Tibial nerve (tissue), 4 donors: ENCODE data around the gene INPP5A. TPM values are rescaled to one million over a fixed set of nuclear protein-coding genes. Genes with fewer than 3 reads are reported as not detected.

Experiments used
- DNase-seq, 2 donors: peaks; one replicate each; pipeline ENCODE4 v3.0.0-alpha.2; 2019; ENCODE audit warnings: low spot score in 2 of 2
- H3K27ac ChIP-seq, 4 donors: fragments of 200-600 bp; sonication (generic) in 3 of 4; one replicate each; pipeline ENCODE4 v1.5.1; 2017 to 2019; ENCODE audit warnings: mild to moderate bottlenecking in 1 of 4
- H3K27me3 ChIP-seq, 2 donors: fragments of 200-600 bp; sonication (generic) in 1 of 2; one replicate each; pipeline versions ENCODE4 v1.5.1 to v1.6.0; 2017 to 2019
- H3K36me3 ChIP-seq, 3 donors: fragments of 200-600 bp; sonication (generic); one replicate each; pipeline ENCODE4 v1.5.1; 2018 to 2019
- H3K4me1 ChIP-seq, 4 donors: fragments of 200-600 bp; sonication (generic) in 3 of 4; one replicate each; pipeline ENCODE4 v1.5.1; 2017 to 2019
- H3K4me3 ChIP-seq, 4 donors: fragments of 200-600 bp; sonication (generic) in 3 of 4; one replicate each; pipeline ENCODE4 v1.5.1; 2017 to 2019; ENCODE audit warnings: mild to moderate bottlenecking in 1 of 4, moderate library complexity in 1 of 4
- H3K9me3 ChIP-seq, 4 donors: fragments of 200-600 bp; sonication (generic) in 3 of 4; one replicate each; pipeline ENCODE4 v1.5.1; 2017 to 2019
- EP300 ChIP-seq, 2 donors: sonication (generic); formaldehyde crosslinking; IDR thresholded peaks; one replicate each; pipeline ENCODE4 v1.6.1; 2017; ENCODE audit warnings: antibody characterized with exemption in 2 of 2, mild to moderate bottlenecking in 1 of 2
- POLR2A ChIP-seq, 2 donors: fragments of 450-650 bp; IDR thresholded peaks; one replicate each; pipeline ENCODE4 v1.6.1; 2017; ENCODE audit warnings: antibody characterized with exemption in 2 of 2, mild to moderate bottlenecking in 2 of 2, moderate library complexity in 2 of 2
- WGBS, 2 donors: methylation state at CpG; one replicate each; pipeline ENCODE4 v1.1.5; 2018; 5-methylcytosine and 5-hydroxymethylcytosine counted together
- total RNA-seq, 4 donors: library from RNA; depleted of rRNA; stranded (reverse); fragments of >200 nt; gene quantifications; one replicate each; pipeline ENCODE4 v1.1.0, GENCODE V29; 2016
- TF ChIP-seq, protein P1 (sequence below), 5 experiments: fragments of 200-600 bp in 3 of 5; fragments of 450-650 bp in 2 of 5; sonication (generic) in 3 of 5; IDR thresholded peaks; one replicate each; pipeline ENCODE4 v1.5.1; 2016 to 2019; ENCODE audit warnings: antibody characterized with exemption in 5 of 5, mild to moderate bottlenecking in 3 of 5, moderate library complexity in 2 of 5

The INPP5A gene
- total RNA-seq, 4 donors from 2014 or later, result 73.8 to 101 (median 86.2) TPM

- H3K27me3 ChIP-seq, result no peaks in the 10 kb centered on the region
- H3K36me3 ChIP-seq, result peaks cover 0 to 6% (median 0%) of the 10 kb centered on the region in 3 donors
- TF ChIP-seq EP300 (IDR thresholded peaks at IDR 0.05) (no peak), POLR2A (IDR thresholded peaks at IDR 0.05) (no peak)
- TF ChIP-seq, protein P1, sequence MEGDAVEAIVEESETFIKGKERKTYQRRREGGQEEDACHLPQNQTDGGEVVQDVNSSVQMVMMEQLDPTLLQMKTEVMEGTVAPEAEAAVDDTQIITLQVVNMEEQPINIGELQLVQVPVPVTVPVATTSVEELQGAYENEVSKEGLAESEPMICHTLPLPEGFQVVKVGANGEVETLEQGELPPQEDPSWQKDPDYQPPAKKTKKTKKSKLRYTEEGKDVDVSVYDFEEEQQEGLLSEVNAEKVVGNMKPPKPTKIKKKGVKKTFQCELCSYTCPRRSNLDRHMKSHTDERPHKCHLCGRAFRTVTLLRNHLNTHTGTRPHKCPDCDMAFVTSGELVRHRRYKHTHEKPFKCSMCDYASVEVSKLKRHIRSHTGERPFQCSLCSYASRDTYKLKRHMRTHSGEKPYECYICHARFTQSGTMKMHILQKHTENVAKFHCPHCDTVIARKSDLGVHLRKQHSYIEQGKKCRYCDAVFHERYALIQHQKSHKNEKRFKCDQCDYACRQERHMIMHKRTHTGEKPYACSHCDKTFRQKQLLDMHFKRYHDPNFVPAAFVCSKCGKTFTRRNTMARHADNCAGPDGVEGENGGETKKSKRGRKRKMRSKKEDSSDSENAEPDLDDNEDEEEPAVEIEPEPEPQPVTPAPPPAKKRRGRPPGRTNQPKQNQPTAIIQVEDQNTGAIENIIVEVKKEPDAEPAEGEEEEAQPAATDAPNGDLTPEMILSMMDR (IDR thresholded peaks at IDR 0.05), result no peak
- DNase-seq, result no peak
- peaks cover 0 to 61% (median 26%) of the 10 kb centered on the region in 4 donors for H3K4me1 ChIP-seq
- 84 to 96% methylated on average over 16 to 17 of the region's 19 CpGs for WGBS, 2 donors
- H3K9me3 ChIP-seq, result no peaks in the 10 kb centered on the region
- no peak overlapping the region for H3K27ac ChIP-seq
- H3K4me3 ChIP-seq, result no peak overlapping the region
These were observed 39.2 kb downstream of the INPP5A start for GRCh38 chr10:132576671-132577349.

DNA sequence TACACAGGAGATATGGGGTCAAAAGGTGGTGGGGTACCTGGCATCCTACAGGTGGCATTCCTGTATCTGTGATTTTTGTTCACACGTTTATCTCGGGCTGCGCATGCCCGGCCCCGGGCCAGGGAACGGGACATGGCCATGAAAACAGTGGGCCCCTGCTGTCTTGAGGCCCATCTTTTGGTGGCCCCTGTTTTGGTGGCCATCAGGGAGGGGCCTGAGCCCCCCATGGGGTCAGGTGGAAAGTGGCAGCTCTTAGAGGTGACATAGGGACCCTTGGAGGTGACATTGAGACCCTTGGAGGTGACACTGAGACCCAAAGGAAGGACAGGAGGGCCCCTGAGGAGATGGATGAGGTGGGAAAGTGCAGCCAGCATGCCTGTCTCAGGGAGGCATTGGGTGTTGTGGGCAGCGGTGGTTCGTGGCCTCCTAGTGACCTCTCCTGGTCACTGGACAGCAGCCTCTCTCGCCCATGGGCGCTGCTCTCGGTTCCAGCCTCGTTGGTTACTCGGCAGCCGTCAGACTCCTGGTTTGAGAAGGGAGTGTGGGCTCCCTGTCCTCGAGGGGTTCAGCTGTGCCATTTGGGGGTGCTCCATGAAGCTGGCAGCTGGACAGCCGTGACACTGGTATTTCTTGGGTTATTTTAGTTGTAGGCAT, 39.9 kb downstream of the INPP5A start:
- no peak overlapping the region for H3K27ac ChIP-seq
- 50 to 78% methylated on average over 15 to 16 of the region's 16 CpGs for WGBS, 2 donors
- no peaks in the 10 kb centered on the region for H3K9me3 ChIP-seq
- H3K27me3 ChIP-seq, result no peaks in the 10 kb centered on the region
- TF ChIP-seq POLR2A (IDR thresholded peaks at IDR 0.05), result no peak
- TF ChIP-seq, protein P1 (IDR thresholded peaks at IDR 0.05), result peak in 4 of 5 experiments; percentile 21 to 53 (median 30)
- no peak for TF ChIP-seq EP300 (IDR thresholded peaks at IDR 0.05)
- DNase-seq, result no peak
- no peak overlapping the region for H3K4me3 ChIP-seq
- peaks cover 0 to 54% (median 22%) of the 10 kb centered on the region in 4 donors for H3K4me1 ChIP-seq
- peaks cover 0 to 6% (median 0%) of the 10 kb centered on the region in 3 donors for H3K36me3 ChIP-seq

DNA sequence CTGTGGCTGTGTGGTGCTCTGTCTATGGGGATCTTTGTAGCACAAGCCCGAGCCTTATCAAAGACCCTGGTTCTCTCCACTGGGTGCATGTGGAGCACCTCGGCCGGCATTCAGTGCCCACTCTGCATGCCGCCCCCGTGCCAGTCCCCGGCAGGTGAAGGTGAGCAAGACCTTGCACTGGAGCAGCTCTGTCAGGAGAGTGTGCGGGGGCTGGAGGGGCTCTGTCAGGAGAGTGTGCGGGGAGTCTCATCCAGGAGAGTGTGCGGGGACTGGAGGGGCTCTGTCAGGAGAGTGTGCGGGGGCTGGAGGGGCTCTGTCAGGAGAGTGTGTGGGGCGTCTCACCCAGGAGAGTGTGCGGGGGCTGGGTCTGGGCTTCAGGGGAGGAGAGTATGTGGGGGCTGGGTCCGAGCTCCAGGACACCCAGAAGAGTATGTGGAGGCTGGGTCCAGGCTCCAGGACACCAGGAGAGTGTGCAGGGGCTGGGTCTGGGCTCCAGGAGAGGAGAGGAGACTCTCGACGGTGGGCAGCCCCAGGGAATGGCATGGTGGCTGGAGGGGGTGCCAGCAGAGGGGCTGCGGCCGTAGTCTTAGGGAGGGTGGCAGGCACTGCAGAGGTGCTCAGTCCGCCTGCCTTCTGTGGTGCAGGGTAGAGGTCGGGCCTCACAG, 40.8 kb downstream of the INPP5A start:
- no peaks in the 10 kb centered on the region for H3K27me3 ChIP-seq
- no peak overlapping the region for H3K4me3 ChIP-seq
- 76 to 77% methylated on average over 18 to 19 of the region's 19 CpGs for WGBS, 2 donors
- no peak for TF ChIP-seq EP300 (IDR thresholded peaks at IDR 0.05)
- TF ChIP-seq, protein P1 (IDR thresholded peaks at IDR 0.05), result no peak
- TF ChIP-seq POLR2A (IDR thresholded peaks at IDR 0.05), result no peak
- H3K27ac ChIP-seq, result no peak overlapping the region
- H3K9me3 ChIP-seq, result no peaks in the 10 kb centered on the region
- peaks cover 0 to 6% (median 0%) of the 10 kb centered on the region in 3 donors for H3K36me3 ChIP-seq
- peaks cover 0 to 51% (median 21%) of the 10 kb centered on the region in 4 donors for H3K4me1 ChIP-seq
- no peak for DNase-seq

- Histone ChIP-seq H3K4me3 (no peak overlapping the region), H3K4me1 (peaks cover 0 to 56% (median 21%) of the 10 kb centered on the region in 4 donors), H3K9me3 (no peaks in the 10 kb centered on the region), H3K36me3 (peaks cover 0 to 6% (median 0%) of the 10 kb centered on the region in 3 donors), H3K27me3 (no peaks in the 10 kb centered on the region), H3K27ac (no peak overlapping the region)
- WGBS, 2 donors, result 63 to 74% methylated on average over 28 of the region's 29 CpGs
- TF ChIP-seq, protein P1 (IDR thresholded peaks at IDR 0.05), result no peak
- TF ChIP-seq EP300 (IDR thresholded peaks at IDR 0.05) (no peak), POLR2A (IDR thresholded peaks at IDR 0.05) (no peak)
- no peak for DNase-seq
These were observed 41.7 kb downstream of the INPP5A start for GRCh38 chr10:132579027-132579859.
